ENCODE results near the gene GUCY1A2.
"Not testable (repeated sequence)": the region's sequence is repeated elsewhere in the genome, so short reads cannot be mapped to it uniquely, and the experiment has no call there.

GUCY1A2 gene

DNA sequence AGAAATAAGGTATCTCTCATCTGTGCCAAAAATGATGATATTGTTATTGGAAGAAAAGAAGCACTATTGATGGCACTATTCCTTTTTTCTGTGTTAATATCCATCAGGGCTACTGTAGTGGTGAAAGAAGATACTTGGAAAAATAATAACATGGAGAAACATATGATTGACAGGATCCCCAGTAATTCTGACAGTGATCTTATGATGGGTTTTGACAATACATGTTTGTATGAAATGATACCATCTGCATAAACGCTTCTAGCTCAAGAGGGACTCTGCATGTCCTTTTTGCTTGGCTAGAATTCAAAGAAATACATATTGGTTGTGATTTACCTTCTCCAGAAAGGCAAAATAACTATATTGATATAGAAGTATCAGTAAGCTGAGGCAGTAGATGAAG, 178.1 kb downstream of the GUCY1A2 start:
- no peak for DNase-seq (ENCODE audit: low read depth in 2 of 2)

DNA sequence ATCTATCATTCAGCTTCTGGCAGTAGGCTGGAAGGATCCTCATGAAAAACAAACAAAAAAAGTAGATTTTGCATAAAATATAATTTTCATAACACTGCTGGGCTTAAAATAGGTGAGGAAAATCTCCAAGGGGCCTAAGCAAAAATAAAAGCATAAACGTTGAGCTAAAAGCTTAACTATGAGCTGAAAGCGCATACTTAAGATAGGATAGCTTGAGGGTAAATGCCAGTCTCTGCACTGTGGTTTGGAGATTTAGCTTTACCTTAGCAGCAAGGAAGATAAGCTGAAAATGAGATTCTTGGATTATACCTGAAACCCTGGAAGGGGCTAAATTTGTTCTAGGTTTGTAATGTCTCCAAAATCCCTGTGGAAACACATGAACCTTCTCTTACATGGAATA, 183.7 kb downstream of the GUCY1A2 start:
- DNase-seq (ENCODE audit: low read depth in 2 of 2) = no peak

- no peak for DNase-seq (ENCODE audit: low read depth in 2 of 2)
Observed at GRCh38 chr11:106828976-106829375, 189.3 kb downstream of the GUCY1A2 start.

GRCh38 chr11:106828576-106828975, 189.7 kb downstream of the GUCY1A2 start:
- DNase-seq (ENCODE audit: low read depth in 2 of 2) = no peak

GRCh38 chr11:106827687-106828086, 190.6 kb downstream of the GUCY1A2 start:
- DNase-seq (ENCODE audit: low read depth in 2 of 2) = no peak

DNA sequence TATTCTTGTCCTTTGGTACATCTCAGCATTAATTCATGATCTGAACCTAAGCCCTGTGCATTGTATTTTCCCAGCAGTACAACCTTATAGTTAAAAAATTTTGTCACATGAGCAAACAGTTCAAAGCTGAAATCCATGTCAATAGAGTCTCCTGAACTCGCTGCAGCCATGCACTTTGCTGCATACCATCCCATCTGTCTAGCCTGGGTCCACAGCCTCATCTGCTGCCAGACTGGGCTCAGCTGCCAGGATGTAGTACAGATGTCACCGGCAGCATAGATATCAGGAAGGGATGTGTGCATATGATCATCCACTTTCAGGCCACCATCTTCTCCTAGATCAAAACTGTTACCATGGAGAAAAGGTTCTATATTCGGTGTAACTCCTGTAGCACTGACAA, 191.7 kb downstream of the GUCY1A2 start:
- DNase-seq (ENCODE audit: low read depth in 2 of 2) = not testable (repeated sequence)

GRCh38 chr11:106821826-106822225, 196.4 kb downstream of the GUCY1A2 start:
- DNase-seq (ENCODE audit: low read depth in 2 of 2) = no peak

DNA sequence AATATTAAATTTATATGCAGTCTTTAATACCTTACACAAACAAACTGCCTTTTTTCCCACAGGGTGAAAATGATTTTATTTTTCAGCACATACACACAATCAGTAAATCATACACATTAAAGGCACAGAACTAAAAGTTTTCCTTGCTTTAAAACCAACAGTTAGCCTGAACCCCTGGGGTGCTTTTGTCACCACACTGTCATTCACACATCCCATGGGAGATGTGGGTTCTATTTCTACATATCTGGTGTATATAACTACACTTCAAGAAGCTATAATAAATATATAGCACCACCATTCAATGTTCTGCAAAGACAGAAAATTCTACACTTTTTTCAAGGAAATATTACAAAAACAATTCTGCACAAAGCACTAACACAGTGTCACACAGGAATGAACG, 197.0 kb downstream of the GUCY1A2 start:
- DNase-seq (ENCODE audit: low read depth in 2 of 2) = no peak

DNA sequence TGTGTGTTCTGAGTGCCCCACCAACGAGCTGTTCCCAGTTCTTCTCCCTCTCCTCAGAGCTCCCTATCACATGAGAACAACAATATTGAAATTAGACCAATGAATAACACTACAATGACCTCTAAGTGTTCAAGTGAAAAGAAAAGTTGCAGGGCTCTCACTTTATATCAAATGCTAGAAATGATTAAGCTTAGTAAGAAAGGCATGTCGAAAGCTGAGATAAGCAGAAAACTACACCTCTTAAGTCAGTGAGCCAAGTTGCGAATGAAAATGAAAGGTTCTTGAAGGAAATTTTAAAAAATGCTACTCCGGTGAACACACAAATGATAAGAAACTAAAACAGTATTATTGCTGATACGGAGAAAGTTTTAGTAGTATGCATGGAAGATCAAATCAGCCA, 199.8 kb downstream of the GUCY1A2 start:
- no peak for DNase-seq (ENCODE audit: low read depth in 2 of 2)

- DNase-seq (ENCODE audit: low read depth in 2 of 2) = no peak
Observed at GRCh38 chr11:106815209-106815608, 203.1 kb downstream of the GUCY1A2 start.

DNA sequence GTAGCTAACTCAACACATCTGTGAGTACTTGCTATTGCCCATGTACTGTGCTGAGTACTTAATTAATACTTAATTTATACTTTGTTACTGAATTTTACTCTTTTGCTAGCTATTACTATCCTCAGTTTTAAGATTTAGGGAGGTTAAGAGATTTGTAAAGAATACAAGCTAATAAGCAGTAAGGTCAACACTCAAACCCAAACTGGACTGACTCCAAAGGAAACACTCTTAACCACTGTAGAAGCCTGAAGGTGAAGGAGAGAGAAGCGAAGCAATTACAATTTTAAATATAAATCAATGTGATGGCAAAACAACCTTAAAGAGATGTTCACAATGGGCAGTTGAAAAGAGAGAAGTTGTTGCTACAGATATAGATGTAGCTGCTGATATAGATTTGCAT, 204.5 kb downstream of the GUCY1A2 start:
- DNase-seq (ENCODE audit: low read depth in 2 of 2) = no peak

- no peak for DNase-seq (ENCODE audit: low read depth in 2 of 2)
Observed at GRCh38 chr11:106794058-106794457, 224.2 kb downstream of the GUCY1A2 start.

GRCh38 chr11:106789406-106789805, 228.9 kb downstream of the GUCY1A2 start:
- DNase-seq (ENCODE audit: low read depth in 2 of 2) = no peak

- no peak for DNase-seq (ENCODE audit: low read depth in 2 of 2)
Observed at GRCh38 chr11:106787454-106787853, 230.8 kb downstream of the GUCY1A2 start.

DNA sequence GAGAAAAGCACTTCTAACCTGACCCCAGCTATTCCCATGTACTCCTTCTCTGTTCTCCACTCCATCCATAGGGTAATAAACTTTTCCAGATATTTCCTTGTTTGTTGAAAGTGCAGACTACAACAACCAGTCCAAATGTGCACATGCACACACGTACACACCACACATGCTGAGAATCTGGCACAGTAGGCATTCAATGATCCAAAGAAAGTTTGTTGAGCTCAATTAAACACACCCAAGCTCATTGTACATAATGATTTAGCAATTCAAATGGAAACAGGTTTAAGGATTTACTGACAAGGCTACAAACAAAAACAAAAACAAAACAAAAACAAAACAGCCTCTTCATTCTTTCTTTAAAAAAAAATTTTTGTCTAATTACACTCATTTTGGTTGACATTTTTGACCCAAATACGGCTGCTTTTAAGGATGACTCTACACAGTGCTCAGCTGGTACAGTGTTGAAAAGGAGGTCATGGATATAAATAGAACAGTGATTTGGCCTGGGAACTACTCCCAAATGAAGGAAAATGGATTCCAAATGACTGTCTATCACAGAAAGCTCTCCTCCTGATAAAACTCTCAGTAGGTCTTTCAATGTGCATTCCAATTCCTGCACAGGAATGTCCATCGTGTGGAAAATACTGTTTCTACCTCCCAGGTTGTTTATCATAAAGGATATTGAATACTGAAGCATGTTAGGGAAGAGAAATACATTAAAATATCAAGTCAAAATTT, 232.2 kb downstream of the GUCY1A2 start:
- DNase-seq (ENCODE audit: low read depth in 2 of 2) = no peak

DNA sequence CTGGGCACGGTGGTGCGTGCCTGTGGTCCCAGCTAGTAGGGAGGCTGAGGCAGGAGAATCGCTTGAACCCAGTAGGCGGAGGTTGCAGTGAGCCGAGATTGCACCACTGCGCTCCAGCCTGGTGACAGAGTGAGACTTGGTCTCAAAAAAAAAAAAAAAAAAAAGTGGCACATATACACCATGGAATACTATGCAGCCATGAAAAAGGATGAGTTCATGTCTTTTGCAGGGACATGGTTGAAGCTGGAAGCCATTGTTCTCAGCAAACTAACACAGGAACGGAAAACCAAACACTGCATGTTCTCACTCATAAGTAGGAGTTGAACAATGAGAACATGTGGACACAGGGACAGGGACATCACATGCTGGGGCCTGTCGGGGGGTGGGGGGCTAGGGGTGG, 241.0 kb downstream of the GUCY1A2 start:
- not testable (repeated sequence) for DNase-seq (ENCODE audit: low read depth in 2 of 2)

GRCh38 chr11:106770489-106771085, 247.7 kb downstream of the GUCY1A2 start:
- DNase-seq (ENCODE audit: low read depth in 2 of 2) = no peak

DNA sequence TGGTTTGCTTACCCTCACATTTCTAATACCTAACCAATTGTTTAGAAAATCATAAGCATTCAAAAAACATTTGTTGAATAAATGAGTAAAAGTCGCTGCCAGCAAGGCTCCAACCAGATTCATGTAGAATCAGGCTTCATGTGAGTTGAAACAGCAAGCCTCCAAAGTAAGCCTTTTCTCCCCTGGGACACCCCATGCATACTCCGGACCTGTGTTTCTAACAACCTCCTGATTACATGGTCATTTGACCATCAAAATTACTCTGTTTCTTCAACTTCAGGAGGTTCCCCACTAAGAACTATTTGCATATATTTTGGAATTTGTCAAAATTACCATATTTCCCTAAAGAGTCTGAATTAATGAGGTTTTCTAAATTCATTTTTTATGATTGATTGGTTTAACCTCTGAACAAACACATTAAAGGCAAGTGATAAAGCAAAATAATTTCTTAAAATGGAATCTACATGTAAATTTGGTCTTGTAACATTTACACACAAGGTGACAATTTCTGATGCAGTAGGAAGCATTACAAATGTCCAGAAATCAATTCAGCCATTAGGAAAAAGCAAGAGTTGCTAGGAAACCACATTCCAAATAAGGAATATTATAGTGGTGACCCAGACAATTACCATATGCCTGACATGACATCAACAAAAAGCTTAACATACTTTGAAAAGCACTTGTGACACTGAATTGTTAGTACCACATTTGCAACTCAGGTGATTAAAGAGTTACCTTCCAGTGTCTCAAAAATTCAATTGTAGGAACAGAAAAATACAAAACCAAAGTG, 252.6 kb downstream of the GUCY1A2 start:
- DNase-seq (ENCODE audit: low read depth in 2 of 2) = no peak

DNA sequence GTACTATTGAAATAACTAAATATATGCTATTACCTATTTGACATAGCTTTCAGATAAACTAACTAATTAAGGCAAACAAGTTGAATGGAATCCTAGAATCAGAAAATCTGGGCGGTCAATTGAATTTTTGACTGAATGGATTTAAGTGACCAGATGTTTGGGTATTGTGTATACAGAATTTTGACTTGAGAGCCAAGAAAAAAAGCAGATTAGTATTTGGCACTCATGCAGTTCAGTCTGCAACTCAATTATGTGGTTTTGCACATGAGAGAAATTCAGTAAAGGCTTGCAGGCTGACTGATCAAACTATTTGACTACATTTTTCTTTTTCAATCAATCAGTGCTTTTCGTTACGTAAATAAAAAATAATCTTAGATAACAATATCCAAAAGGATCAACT, 254.8 kb downstream of the GUCY1A2 start:
- no peak for DNase-seq (ENCODE audit: low read depth in 2 of 2)

GRCh38 chr11:106761745-106762144, 256.5 kb downstream of the GUCY1A2 start:
- DNase-seq (ENCODE audit: low read depth in 2 of 2) = no peak

DNA sequence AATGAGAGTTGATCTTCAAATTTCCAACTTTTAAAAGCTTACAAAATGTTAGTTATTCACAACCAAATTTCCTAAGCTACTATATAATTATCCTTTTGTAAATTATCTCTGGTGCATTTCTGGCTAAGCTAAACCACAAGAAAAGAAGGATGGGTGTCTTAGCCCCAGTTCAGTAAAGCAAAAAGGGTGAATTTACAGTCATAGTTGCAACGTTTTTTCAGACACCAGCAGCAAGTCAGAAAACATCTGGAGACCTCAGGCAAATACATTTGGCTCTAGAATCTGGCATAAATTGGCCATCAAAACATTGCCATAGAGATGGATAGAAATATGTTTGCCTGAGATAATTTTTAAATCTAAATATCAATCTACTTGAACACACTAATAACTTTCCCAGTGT, 257.0 kb downstream of the GUCY1A2 start:
- no peak for DNase-seq (ENCODE audit: low read depth in 2 of 2)

DNA sequence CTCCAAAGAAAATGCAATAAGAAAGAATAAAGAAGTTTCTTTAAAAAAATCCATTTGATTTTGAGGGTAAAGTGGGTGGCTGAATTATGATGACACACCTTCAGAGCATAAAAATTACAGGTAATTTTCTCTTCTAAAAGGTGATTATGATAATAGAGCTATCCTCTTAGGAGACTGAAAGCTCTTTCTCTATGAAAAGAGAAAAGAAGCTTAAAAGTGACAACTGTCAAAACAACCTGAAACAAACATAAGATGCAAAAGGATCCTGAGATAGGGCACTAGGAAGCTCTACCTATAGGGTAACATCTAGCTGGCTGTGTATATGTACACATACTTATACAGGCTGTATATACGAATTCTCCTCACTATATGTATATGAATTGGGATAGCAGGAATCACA, 270.2 kb downstream of the GUCY1A2 start:
- no peak for DNase-seq (ENCODE audit: low read depth in 2 of 2)

- DNase-seq (ENCODE audit: low read depth in 2 of 2) = no peak
Observed at GRCh38 chr11:106745941-106746340, 272.3 kb downstream of the GUCY1A2 start.
